Medulla oblongata (tissue), 1 donor: ENCODE results near the gene OAS1.
A peak's percentile ranks its signal among the peaks of the same experiment; 100 is the strongest.
"Not testable (repeated sequence)": the region's sequence is repeated elsewhere in the genome, so short reads cannot be mapped to it uniquely, and the experiment has no call there.

Experiments
- DNase-seq: peaks from one replicate; pipeline ENCODE4 v3.0.0-alpha.2; 2015; ENCODE audit errors: extremely low spot score

Gene OAS1

DNA sequence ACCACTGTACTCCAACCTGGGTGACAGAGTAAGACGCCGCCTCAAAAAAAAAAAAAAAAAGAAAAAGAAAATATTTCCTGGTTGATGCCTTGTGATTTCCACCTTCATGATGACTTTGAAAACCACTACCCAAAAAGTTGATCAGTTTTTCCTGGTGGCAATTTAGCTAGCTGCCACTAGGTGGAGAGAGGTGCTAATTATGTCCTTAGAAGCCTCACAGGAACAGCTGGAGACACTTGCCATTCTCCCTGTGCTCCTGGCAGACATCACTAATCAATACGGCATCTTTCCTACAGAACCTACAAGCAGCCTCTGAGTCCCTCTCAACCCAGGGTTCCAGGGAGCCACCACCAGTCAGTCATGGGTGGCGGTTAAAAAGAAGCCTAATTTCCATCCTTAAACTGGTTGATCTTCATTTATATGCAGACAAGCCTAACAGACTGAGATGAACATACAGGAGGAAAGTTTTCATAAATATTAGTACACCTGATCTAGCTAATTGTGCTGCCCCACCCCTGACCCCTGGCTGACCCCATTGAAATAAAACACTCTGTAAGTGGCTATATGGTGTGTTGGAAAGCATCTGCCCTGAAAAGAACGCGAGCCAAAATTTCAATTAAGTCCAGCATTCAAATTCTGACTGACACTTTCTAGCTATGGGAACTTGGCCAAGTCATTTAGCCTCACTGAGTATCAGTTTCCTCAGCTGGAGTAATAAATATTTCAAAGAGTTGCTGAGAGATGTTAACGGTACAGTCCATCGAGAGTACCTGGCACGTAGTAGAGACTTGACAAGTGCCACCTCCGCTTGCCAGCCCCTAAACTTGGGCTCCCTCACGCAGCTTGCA, 6.2 kb upstream of the OAS1 start:
- DNase-seq = peak; percentile 43

DNA sequence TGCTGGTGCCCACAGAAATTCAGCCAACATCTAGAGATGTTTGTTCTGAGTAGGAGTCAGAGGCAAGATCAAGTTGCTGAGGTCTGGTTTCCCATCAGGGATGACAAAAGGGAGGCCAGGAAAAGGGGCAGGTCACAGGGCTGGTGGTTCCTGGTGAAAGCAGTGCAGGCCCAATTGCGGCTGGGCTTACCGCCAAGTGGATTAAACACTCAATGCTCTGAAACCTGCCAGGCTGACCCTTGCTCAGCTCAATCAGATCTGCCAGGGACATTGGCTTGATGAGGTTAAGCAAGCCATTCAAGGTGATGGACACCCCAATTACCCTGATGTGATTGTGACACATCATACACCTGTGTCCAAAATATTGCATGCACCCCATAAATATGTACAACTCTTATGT, 5.5 kb upstream of the OAS1 start:
- no peak for DNase-seq

DNA sequence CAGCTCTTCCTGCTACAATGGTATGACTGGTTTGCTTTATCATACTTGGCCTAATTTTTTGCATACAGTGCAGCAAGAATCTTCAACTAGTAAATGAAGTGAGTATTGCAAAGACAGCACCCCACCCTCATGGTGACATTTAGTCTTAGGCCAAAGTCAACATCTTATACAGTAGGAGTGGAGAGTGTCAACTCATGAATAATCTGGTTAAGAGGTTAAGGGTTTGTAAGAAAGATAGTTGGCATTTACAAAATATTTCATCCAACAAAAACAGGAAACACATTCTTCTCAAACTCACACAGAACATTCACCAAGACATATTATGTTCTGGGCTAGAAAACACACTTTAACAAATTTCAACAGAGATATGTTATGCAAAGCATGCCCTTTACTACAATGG, 2.2 kb upstream of the OAS1 start:
- no peak for DNase-seq

DNA sequence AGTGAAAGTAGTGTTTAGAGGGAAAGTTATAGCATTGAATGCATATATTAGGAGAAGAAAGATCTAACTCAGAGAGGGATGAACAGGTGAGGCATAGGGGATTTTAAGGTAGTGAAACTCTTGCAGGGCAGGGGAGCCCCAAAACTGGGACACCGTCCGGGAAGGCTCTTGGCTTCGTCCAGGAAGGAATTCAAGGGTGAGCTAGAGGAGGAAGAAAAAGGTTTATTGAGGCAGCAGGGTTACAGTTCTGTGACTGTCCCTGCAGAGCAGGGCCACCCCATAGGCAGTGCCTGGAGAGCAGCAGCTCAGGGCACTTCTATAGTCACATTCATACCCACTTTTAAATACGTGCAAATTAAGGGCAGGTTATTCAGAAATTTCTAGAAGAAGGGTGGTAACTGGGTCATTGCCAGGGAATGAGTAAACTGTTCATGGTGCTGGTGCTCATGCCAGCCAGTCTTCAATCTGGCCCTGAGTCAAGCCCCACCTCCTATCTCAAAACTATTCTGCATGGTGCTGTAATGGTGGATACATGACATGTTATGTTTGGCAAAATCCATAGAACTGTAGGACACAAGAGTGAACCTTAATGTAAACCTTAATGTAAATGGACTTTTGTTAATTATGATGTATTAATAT, 1.2 kb upstream of the OAS1 start:
- DNase-seq = no peak

DNA sequence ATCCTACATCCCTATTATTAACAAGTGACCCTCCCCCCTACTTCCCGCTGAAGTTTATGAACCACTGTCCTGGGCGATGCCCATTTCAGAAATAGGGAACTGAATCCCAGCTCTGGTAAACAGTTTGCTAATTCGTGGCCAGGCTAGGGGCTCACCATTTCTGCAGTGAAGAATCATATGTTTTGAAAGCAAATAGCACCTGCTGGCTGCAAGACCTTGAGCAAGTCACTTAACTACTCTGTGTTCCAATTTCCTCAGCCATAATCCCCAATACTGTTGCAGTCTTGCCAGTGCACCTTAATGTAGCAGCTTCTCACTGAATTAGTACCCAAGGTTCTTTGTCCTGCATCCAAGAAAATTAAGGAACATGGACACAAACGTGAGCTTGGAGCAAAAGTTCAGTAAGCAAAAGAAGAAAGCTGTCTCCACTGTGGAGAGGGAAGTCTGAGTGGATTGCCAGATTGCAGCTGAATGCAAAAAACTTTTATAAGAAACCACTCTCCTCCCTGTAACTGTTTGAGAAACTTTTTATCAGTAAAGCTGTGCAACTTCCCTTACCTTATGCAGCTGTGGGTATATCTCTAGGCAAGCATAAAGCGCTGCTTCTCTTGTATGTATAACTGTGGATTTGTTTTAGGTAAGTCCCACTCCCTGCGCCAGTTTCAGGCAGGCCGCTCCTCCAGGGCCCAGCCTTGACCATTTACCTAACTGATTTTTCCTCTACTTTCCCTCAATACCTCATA, 824 bp downstream of the OAS1 start:
- DNase-seq = peak; percentile 58

DNA sequence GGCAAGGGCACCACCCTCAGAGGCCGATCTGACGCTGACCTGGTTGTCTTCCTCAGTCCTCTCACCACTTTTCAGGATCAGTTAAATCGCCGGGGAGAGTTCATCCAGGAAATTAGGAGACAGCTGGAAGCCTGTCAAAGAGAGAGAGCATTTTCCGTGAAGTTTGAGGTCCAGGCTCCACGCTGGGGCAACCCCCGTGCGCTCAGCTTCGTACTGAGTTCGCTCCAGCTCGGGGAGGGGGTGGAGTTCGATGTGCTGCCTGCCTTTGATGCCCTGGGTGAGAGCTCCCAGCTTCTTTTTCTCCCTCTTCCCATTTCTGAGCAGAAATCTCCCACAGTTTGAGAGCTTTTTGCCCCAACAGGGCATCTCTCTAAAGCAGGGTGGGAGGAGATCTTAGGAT, 1.8 kb downstream of the OAS1 start:
- DNase-seq = no peak

DNA sequence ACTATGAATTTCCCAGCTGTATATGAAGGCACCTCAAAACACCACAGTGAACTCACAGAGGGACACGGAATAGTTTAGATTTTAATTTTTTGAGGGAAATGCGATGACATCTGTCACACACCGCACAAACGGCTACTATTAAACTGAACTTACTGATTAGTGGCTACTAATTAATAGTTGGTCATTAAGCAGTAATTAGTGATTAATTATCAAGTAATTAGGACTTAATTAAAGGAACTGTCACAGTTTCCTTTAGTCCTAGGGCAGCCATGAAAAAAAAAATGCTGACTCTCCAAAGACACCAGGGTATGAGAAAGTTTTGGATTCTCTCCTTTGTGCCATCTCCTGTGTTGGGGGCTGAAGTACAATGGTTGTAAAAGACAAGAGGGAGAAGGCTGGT, 2.9 kb downstream of the OAS1 start:
- DNase-seq = no peak

DNA sequence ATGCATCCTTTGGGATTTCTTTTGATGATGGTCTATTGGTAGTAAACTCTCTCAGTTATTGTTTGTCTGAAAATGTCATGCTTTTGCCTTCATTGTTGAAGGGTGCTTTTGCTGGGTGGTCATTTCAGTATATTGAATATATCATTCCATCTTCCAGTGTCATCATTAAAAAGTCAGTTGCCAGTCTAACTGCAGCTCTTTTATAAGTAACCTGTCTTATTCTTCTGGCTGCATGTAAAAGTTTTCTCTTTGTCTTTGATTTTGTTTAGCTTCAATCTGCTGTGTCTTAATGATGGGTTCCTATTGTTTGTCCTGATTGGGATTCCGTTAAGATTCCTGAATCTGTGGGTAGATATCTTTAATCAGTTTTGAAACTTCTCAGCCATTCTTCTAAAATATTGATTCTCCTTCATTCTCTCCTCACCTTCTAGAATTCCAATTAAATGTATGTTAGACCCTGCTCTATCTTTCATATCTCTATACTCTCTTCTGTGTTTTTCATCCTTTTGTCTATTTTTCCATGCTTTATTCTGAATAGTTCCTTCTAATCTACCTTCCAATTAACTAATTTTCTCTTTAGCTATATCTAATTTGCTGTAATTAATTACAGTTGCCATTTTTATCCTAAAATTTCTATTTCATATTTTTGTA, 6.4 kb downstream of the OAS1 start:
- DNase-seq = no peak

DNA sequence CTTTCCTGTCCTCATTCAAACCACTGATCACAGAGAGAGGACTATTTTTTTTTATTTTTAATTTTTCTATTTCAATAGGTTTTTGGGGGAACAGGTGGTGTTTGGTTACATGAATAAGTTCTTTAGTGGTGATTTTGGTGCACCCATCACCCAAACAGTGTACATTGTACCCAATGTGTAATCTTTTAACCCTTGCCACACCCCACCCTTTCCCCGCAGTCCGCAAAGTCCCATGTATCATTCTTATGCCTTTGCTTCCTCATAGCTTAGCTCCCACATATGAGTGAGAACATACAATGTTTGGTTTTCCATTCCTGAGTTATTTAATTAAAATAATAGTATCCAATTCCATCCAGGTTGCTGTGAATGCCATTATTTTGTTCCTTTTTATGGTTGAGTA, 7.1 kb downstream of the OAS1 start:
- not testable (repeated sequence) for DNase-seq

DNA sequence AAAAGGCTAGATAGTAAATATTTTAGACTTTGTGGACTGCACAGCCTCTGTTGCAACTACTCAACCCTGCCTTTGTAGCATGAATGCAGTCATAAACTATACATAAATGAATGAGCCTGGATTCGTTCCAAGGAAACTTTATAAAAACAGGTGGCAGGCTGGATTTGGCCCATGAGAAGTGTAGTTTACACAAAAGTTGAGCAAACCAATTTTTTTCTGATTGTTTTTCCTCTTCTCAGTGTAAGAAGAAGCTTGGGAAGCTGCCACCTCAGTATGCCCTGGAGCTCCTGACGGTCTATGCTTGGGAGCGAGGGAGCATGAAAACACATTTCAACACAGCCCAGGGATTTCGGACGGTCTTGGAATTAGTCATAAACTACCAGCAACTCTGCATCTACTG, 9.5 kb downstream of the OAS1 start:
- DNase-seq = no peak

DNA sequence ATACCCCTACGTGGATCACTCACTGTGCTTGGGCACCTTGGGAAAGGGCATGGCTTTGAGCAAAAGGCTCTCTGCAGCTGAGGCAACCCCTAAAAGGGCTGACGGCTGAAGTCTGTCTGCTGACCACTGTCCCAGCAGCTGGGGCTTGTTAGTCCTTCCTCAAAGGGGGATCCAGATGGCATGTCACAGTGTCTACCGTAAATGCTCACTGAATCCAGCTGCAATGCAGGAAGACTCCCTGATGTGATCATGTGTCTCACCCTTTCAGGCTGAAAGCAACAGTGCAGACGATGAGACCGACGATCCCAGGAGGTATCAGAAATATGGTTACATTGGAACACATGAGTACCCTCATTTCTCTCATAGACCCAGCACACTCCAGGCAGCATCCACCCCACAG, 12.4 kb downstream of the OAS1 start:
- DNase-seq = no peak

DNA sequence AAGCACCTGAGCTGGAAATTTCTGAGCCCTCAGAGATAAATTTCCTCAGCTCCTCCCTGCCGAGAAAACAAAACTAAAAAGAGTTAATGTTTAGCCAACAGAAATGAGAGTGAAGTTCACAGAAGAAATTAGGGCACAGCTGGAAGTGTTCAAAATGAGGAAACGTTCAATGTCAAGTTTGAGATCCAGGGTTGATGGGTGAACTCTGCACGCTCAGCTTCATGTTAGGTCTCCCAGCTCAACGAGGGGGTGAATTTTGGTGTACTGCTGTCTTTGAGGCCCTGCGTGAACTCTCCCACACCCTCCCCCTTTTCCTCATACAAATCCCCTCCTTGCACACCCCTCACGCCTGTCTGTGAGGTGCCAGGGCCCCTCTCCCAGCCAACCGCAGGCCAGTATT, 18.2 kb downstream of the OAS1 start:
- DNase-seq = no peak

DNA sequence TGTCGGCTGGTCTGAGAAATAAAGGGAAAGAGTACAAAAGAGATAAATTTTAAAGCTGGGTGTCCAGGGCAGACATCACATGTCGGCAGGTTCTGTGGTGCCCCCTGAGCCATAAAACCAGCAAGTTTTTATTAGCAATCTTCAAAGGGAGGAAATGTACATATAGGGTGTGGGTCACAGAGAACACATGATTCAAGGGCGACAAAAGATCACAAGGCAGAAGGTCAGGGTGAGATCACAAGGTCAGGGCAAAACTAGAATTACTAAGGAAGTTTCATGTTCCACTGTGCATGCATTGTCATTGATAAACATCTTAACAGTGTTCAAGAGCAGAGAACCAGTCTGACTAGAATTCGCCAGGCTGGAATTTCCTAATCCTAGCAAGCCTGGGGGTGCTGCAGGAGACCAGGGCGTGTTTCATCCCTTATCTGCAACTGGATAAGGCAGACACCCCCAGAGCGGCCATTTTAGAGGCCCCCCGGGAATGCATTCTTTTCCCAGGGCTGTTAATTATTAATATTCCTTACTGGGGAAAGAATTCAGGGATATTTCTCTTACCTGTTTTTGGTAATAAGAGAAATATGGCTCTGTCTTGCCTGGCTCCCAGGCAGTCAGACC, 19.8 kb downstream of the OAS1 start:
- DNase-seq = not testable (repeated sequence)

DNA sequence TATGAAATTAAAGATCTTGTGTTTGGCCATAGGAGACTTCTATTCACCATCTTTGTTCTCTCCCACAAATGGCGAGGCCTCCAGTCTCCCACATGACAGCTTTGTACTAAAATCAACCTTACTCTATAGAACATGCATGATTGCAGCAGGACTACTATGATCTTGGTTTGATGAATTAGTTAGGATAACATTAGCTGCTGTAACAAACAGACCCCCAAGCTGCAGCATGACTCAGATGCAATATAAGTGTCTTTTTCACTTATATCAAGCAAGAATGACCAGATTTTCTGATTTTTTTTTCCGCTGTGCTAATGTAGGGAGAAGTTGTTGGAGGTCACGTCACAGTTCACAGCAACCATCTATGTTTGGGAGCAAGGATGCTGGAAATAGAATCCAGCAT, 20.7 kb downstream of the OAS1 start:
- DNase-seq = no peak

DNA sequence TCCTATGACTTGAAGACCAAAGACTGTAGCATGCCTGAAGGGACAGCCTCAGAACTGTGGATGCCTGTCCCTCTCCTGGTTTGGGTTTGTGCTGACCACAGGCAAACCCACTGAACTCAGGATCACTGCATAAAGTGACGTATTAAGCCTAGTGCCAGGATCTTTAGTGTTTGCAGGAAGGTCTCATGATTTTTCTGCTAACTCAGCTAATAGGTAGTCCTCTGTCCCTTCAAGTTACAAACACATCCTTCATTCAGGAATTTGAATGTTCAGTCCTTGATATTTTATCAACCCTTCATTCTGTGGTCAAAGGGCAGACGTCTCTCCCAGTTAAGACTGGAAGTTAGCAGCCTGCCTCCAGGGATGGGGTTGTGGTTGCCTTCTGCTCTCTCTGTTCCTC, 21.2 kb downstream of the OAS1 start:
- no peak for DNase-seq

DNA sequence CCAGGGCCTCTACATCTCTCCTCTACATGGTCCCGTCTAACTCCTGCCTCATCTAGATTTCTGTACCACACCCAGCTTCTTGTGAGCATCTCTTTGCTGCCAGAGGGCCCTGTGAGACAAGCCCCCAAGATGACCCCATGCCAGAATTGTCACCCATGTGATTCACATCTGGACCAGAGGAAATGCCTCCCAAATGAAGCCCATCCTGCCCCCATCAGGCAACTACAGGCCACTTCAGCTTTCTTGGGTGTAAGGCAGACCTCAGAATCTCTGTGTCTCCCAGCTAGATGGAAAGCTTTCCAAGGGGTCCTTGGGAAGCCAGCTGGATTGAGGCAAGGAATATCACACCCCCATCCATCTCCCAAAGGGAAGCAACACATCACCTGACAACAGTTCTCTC, 22.2 kb downstream of the OAS1 start:
- DNase-seq = no peak

DNA sequence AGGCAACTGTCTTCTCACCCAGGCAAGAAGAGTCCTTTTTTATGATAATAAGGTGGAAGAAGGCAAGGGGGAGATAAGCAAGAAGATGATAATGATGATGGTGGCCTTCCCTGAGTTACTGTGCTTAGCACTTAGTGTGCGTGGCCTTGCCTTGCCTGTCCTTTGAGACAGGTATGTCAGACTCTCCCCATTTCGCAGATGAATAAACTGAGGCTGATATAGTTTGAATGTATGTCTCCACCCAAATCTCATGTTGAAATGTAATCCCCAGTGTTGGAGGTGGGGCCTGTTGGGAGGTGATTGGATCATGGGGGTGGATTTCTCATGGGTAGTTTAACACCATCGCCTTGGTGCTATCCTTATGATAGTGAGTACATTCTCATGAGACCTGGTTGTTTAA, 23.0 kb downstream of the OAS1 start:
- no peak for DNase-seq

DNA sequence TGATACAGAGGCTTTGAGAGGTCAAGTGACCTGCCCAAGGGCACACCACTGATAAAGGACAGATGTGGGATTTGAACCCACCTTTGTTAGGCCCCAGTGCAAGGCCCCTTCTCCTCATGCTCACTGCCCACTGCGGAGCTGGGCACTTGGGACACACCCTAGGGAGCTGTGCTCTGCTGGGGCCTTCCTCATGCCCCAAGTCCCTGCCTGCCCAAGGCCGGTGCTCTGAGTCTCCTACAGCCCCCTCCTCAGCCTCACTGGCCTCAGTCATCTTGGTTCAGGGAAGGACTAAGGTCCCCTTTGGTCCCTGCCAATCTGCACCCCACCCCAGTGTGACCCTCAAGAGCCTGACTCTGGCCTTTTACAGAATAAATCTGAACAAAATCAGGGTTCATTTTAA, 23.6 kb downstream of the OAS1 start:
- no peak for DNase-seq

DNA sequence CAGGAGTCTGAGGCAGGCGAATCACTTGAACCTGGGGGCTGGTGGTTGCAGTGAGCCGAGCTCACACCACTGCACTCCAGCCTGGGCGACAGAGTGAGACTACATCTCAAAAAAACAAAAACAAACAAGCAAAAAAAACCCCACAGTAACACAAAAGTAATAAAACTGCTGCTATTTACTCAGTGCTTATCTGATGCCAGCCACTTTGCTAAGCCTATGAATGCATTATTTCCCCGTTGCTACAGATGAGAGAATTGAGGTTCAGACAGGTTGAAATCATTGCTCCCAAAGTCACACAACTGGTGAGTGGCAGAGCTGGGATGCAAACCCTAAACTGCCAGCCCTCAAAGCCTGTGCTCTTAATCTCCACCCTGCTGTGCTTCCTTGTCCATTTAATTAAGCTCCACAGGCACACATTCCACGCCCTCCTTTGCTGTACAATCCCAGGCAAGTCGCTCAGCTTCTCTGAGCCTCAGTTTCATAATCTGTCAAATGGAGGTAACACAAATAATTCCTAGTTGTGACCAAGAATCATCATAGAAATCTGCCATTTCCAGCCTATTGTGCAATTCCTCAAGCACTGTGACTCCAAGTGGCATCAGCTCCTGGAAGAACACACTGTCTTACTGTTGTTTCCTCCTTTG, 25.8 kb downstream of the OAS1 start:
- no peak for DNase-seq

DNA sequence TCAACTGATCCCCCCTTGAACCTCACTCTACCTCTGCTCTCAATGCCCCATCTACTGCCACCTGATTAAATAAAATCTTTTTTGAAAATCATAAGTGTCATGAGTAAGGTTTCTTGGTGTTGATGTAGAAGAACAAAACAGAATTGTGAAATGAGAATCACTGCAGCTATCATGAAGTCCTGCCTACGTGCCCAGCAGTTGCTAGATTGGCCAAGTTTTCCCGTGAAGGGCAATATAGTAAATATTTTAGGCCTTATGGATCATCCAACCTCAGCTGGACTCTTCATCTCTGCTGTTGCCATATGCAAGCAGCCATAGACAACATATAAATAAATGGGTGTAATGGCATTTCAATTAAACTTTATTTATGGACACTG, 26.4 kb downstream of the OAS1 start:
- DNase-seq = no peak

DNA sequence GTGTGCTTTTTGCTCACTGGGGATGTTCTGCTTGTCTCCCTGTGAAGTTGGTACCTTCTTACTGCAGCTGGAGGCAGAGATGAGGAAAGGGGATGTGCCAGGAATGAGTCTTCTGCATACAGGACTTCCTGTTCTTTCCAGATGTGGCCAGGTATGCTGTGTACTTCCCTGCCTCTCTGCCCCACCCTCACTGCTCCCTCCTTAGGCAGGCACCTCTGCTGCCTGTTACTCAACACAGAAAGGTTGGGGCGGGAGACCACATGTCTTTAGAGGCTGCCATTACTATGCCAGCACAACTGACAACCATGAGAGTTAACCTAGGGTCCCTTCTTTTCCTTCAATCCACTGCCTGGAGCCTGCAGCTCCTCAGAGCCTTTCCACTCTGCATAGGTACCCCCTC, 29.5 kb downstream of the OAS1 start:
- no peak for DNase-seq

DNA sequence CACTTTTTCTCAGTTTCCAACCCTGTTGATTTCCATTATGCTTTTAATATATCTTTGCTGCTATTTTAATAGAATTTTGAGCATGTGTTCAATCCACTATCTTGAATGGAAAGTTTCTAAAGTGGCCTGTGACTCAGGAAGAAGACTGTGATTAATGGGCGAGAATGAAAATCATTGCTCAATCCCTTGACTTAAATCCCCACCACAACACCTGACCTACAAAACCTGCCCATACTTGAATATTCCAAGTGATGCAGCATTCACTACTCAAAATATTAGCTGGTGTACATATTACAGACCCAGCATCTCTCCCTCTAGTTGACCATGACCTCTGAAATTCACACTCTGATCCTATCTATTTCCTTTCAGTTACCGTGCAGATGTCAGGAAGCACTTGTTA, 30.2 kb downstream of the OAS1 start:
- no peak for DNase-seq
